CD4-positive, alpha-beta T cell treated with Interleukin-1 beta for 1 hour (primary cell): ENCODE results near the gene SHISA2.

Source experiments
- DNase-seq, 2 donors: peaks; one replicate each; pipeline ENCODE4 v3.0.0-alpha.2; 2020 to 2022

The SHISA2 gene

DNA sequence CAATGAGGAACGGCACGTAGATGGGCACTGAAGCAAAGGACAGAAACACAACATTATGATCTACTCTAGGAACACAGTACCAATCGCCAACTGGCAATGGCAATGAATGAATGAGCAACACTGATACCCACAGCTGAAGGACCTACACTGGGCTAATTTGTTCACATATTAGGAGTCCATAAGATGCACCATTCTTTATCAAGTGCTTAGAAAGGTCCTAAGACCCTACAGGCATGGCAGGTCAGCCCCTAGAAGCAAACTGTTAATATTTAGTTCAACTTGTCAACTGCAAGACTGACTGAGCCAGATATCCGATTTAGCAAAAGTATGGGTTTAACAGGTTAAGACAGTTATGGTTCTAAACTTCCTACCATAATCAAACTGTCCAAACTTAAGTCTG is 4.8 kb downstream of the SHISA2 start:
- DNase-seq: no peak

GRCh38 chr13:26046639-26047038 is 5.2 kb downstream of the SHISA2 start:
- DNase-seq: no peak

GRCh38 chr13:26045142-26045541 is 6.7 kb downstream of the SHISA2 start:
- no peak for DNase-seq

GRCh38 chr13:26042785-26043184 is 9.0 kb downstream of the SHISA2 start:
- no peak for DNase-seq

DNA sequence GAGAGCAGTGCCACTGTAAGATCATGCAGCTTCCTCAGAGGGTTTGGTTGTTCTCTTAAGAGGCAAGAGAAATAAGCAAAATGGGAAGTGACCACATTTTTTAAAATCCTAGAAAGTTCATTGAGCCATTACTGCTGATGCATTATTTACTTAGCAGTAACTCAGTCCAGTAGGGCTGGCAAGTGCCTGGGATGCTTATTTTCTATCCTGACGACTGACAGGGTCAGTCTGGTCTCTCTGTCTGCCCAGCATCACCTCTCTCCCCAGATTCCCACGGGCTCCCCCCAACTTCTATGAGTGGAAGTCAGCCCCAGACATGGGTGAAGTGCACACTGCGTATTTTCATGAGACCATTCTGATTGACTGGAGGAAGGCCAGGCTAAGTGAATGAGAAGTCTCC is 10.4 kb downstream of the SHISA2 start:
- DNase-seq: no peak

- DNase-seq: no peak
Measured at GRCh38 chr13:26038931-26039475, 12.8 kb downstream of the SHISA2 start.

DNA sequence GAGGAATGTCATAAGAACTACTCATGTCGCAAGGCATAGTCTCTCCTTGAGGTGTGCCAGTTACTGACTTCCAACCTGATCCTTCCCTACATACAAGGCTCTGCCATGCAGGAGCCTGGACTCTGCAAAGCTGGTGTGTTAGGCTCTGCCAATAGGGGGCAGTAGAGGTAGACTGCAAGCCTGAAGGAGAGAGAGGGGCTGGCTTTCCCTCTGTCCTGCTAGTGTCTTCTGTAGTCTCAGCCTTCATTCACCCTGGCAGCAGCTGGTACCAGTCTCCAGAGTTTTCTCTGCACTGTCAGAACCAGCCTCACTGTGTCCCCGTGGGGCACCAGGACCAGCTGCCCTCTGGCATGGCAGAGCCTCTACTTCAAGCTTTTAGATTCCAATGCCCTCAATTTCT is 14.5 kb downstream of the SHISA2 start:
- peak in 1 of 2 donors; percentile 32 for DNase-seq

DNA sequence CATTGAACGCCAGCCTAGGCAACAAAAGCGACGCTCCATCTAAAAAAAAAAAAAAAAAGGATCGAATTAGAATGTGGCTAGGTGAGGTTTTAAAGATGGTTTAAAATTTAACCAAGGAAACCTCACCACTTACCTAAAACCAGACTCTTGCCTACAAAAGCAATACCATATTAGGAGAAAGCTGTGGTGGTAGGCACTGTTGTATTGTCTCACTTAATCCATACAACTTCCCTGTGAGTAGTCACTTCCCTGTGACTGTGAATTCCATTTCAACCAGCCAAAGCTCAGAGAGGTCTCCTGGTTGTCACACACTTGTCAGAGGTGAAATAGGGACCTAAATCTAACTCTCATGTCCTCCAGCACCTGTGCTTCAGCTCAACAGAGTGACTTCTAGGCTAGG is 15.4 kb downstream of the SHISA2 start:
- DNase-seq: no peak

DNA sequence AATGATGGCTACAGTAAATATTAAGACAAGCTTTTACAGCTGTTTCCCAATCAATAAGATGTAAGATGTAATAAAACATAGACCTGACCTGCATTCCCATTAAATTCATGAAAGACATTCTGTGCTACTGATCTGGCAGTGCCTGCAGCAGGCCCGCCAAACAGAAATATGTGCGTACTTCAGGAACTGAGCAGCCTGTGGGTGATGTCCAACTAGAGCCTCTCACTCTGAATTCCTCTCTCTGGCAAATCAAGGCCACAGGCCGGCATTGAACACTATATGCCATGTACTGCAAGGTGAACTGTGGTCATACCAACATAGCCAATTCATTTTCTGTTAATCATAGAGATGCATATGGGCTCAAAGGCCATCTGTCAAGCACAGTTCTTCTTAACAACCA is 17.8 kb downstream of the SHISA2 start:
- no peak for DNase-seq

DNA sequence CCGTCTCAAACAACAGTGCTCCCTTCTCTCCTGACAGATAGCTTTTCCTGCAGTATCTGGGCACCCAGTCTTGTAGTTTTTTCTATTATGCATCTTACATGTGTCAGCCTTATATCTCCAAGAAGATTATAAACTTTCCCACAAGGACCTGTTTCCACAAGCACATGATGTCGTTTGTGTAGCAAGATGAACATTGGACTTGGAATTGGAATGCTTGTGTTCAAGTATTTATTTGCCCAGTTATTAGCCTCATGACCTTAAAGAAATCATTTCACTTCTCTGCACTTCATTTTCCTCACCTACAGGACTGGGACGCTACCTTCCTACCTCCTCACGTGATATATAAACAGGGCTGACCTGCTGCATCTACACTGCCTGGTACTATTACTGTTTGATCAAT is 21.5 kb downstream of the SHISA2 start:
- DNase-seq: no peak

DNA sequence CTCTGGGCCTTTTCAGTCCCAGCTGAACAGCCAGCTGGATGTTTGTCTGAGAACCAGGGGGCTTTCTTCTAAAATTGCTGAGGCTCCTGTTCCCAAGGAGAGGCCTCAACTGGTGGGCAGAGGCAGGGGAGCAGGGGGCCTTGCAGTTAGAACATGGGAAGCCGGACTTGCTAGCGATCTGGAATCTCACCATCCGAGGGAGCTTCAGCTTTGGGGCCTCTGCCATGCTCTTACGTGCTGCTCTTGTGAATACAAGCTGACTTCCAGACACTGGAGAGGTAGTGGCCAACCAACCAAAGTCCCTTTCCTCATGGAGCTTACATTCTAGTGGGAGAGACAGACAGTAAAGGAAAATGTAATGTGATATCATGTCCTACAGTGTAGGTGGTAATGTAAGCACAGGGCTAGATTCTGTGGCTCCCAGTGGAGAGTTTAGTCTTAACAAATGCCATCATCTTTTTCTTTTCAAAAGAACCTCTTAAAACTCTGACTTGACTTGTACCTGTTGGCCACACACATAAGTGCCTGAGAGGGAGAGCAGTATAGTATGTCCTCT is 22.2 kb downstream of the SHISA2 start:
- DNase-seq: no peak

DNA sequence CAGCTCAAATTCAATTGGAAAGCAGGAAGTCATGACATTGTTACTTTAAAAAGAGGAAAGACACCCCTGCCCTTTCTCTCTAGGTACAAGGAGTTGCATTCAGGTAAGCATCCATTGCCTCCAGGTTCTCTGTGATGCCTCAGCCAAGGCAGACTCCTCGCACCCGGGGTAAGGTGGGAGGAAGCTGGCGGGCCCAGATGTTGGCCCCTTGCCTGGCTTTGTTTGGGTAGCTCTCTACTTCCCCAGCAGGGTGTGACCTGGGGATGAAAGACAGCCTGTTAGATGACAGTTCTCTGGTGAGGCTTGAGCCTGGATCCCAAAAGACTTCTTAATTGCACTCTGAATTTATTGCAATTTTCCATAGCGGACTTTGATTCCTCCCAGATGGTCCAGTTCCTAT is 25.6 kb downstream of the SHISA2 start:
- no peak for DNase-seq

DNA sequence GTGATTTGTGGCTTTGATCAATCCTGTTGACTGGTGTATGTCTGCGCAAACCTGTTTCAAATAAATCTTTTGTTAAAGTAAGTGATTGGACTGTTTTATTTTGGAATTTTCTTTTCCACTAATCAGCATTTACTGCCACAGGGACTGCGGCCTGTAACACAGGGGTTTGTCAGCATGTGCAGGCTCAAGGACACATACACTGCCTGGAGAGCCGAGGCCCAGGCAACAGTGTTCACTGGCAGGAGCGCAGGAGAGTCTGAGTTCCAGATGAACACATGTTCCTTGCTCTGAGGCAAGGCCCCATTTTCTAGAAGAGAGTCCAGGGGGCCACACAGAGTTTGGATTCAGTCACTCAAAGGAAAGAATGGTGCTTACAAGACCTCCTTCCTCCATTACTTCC is 26.0 kb downstream of the SHISA2 start:
- no peak for DNase-seq

GRCh38 chr13:26025196-26025595 is 26.6 kb downstream of the SHISA2 start:
- DNase-seq: no peak

DNA sequence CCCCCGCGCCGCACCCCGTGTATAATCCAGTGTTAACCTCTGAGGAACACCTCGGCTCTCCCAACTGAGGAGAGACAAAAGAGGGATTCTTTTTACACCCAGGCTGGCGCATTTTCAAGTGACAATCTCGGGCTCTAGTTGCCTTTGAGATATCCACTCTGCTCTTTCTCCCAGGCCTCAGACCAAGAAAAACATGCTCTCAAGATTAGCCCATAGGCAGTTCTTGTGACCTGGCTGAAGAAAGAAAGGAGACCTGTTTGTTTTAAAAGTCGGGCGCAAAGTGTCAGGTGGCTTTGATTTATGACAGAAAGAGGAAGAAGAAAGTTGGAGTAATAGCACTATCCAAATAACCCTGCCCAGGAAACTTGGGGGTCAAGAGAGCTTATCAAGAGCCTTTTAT is 27.3 kb downstream of the SHISA2 start:
- DNase-seq: no peak

DNA sequence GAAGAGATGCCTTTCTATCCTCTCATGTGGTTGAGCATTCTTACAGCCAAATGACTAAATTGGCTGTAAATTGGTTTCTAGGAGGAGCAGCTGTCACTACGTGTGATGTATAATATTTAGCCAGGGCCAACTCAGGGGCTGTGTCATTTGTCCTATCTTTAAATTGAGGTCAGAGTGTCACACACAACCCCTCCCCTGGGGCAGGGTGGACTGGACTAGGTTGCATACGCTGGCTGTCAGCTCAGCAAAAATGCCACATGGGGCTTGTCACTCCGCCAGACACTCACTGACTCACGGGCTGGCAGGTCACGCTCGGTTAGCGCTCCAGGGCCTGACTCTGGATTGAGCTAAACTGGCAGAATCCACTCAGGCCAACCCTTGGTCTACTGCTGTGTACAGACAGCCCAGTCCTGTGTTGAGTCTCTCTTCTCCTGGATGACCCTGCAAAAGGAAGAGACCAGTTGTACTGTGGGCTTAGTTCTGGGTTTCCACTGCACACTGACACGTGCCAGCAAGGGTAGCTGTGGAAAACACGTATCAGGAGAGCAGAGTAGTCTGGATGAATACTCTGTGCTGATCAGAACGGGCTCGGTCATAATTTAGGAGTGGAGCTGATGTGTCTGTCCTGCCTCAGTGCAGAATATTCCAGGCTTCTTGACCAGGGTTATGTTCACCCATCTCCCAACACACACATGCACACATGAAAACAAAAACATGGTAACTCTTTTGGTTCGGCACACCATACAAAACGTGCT is 29.1 kb downstream of the SHISA2 start:
- no peak for DNase-seq

GRCh38 chr13:26021956-26022355 is 29.9 kb downstream of the SHISA2 start:
- DNase-seq: no peak

- DNase-seq: no peak
Measured at GRCh38 chr13:26021516-26021915, 30.3 kb downstream of the SHISA2 start.

GRCh38 chr13:26020891-26021290 is 30.9 kb downstream of the SHISA2 start:
- DNase-seq: no peak

GRCh38 chr13:26019881-26020870 is 31.6 kb downstream of the SHISA2 start:
- no peak for DNase-seq

GRCh38 chr13:26019251-26019650 is 32.6 kb downstream of the SHISA2 start:
- DNase-seq: no peak

DNA sequence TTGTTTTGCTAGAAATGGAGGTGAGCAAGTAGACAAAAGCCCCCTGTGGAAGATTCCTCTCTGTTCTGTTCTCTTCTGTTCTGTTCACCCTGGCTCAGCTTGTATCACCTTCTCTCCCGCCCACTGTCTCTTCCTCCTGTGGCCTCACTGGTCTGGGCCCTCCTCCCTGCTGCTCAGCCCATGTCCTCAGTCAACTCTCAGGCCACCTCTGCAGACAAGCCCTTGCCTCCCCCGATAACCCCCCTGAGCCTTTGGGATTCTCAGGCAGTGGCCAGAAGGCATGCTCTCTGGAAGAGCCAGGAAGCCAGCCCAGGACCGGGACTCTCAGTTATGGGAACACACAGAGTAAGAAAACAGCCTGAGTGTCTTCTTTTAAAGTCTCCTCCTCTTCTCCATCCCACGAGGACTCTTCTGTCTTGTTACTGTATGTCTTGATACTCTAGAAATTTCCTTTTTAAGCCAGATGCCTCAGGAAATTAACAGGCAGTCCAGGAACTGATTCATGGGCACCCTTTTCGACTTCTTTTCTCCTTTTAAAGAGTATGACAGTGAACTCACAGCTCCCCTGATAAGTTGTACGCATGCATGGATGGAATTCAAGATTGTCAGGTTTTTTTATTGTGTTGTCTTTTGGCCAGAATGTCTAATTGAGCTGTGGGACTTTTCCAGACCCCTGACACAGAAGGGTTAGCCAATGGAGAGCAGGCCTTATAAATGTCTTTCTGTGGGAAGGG is 33.7 kb downstream of the SHISA2 start:
- no peak for DNase-seq
